8988T (cell line): Measurements from ENCODE around the gene NMNAT1.
A peak's percentile ranks its signal among the peaks of the same experiment; 100 is the strongest.
"Not testable (repeated sequence)": the region's sequence is repeated elsewhere in the genome, so short reads cannot be mapped to it uniquely, and the experiment has no call there.

Source experiments
- DNase-seq: peaks from one replicate; pipeline ENCODE4 v3.0.0; 2011

Gene NMNAT1

DNA sequence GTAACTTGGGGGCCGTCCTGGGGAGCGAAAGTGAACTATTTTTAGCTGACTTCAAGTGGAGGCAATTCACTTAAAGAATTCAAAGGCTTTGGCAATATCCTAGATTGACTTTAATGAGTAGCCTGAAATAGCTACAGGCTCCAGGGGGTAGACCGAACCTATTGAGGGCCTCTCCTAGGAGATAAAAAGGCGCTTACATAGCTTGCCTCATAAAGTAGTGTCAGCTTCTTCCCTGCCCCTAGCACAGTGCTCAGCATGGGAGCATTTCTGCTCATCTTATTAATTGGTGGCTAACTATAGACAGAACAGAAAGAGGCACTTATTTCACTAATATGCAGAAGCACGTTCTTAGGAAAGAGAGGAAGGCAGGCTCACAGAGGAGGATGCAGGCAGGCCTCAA, 20.9 kb upstream of the NMNAT1 start:
- no peak for DNase-seq

- no peak for DNase-seq
These were observed 16.0 kb upstream of the NMNAT1 start for GRCh38 chr1:9927259-9927658.

GRCh38 chr1:9929431-9930385, 13.6 kb upstream of the NMNAT1 start:
- no peak for DNase-seq

- DNase-seq: no peak
These were observed 806 bp upstream of the NMNAT1 start for GRCh38 chr1:9942399-9942938.

GRCh38 chr1:9946315-9946714, 3.0 kb downstream of the NMNAT1 start:
- no peak for DNase-seq

GRCh38 chr1:9957726-9958125, 14.5 kb downstream of the NMNAT1 start:
- DNase-seq: no peak

GRCh38 chr1:9960011-9960410, 16.7 kb downstream of the NMNAT1 start:
- DNase-seq: no peak

- DNase-seq: no peak
These were observed 17.7 kb downstream of the NMNAT1 start for GRCh38 chr1:9960706-9961562.

DNA sequence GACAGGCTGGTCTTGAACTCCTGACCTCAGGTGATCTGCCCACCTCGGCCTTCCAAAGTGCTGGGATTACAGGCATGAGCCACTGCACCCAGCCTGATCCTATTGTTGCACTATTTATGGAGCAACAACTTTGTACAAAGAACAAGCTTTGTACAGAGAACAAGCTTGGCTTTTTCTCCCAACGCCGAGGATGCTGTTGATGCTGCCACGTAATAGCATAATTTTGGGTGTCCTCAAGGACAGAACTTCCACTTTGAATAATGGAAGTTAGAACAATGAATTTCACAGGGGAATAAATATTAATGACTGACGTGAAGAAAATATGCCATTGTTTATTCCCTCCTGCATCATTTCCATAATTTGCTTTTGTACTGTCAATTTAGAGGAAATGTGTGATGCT, 41.0 kb downstream of the NMNAT1 start:
- DNase-seq: no peak

- DNase-seq: no peak
These were observed 41.7 kb downstream of the NMNAT1 start for GRCh38 chr1:9985001-9985400.

GRCh38 chr1:9989773-9990172, 46.5 kb downstream of the NMNAT1 start:
- DNase-seq: no peak

- no peak for DNase-seq
These were observed 47.7 kb downstream of the NMNAT1 start for GRCh38 chr1:9990944-9991343.

DNA sequence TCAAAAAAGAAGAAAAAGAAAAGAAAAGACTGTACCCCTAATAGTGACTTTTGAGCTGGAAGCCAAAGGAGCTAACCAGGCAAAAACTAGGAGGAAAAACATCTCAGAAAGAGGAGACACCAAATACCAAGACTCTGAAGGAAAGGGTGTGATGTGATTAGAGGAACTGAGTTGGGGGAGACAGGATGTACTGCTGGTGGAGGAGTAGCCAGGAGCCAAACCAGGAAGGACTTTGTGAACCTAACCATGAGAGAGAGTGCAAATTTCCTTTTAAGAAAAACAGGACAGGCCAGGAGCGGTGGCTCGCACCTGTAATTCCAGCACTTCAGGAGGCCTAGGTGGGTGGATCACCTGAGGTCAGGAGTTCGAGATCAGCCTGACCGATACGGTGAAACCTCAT, 49.6 kb downstream of the NMNAT1 start:
- DNase-seq: no peak

DNA sequence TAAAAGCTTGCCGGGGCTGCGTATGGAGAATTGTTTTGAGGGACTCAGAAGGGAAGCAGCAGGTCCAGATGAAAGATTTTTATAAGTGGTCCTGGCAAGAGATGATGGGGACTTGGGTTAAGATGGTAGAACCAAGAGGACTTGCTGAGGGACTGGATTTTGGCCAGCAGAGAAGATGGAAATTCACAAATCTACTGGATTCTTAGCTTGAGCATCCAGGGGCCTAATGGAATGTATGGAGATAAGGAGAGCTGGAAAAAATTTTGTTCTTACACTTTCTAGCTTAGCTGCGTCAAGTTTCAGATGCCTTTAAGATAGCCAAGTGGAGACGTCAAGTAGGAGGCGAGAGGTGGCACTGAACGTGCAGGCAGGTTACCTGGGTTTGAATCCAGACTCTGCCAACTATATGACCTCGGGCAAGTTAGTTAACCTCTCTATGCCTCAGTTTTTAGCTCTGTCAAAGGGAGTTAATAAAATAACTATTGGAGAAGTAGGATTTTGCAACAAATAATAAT, 50.3 kb downstream of the NMNAT1 start:
- DNase-seq: no peak

DNA sequence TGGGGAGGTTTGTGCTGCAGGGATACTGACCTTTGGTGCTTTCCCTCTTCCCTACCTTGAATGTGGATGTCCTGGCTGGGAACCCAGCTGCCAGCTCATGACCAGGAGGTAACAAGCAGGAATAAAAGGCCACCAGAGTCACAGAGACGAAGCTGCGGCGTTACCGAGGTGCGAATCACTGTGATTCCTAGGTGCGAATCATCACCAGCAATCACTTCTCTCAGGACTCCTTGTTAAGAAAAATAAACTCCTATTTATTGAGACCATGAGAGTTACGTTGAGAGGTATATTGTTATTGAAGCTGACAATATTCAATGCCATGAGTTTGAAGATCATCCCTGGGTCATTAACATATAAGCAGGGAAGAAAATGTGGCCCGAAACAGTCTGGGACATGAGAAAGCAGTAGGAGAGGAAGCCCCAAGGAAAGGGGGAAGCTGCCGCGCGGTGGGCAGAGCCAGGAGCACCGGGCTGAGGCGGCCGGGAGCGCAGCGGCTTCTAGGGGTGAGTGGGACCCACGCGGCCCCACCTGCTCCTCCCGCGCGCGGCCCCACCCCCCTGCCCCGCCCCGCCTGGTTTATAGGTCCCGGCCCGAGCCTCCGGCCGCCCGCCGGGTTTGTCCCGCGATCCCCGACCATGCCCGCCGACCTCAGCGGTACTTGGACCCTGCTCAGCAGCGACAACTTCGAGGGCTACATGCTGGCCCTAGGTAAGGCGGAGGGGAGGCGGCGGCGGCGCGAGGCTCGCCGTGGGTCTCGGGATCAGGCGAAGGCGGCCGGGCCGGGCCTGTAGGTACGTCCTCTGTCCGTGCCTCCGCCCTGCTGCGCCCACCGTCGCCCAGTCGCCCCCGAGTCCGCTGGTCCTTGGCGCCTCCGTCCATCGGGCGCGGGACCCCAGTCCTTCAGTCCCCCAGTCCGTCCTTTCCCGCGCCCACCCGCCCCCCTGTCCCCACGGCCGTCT, 53.6 kb downstream of the NMNAT1 start, which contains the start of gene RBP7:
Gene RBP7 (plus strand): TSS at position 605 of the 959 bp plus-strand sequence. CDS start 31 bp downstream, at position 636.
- peak; percentile 60 for DNase-seq

DNA sequence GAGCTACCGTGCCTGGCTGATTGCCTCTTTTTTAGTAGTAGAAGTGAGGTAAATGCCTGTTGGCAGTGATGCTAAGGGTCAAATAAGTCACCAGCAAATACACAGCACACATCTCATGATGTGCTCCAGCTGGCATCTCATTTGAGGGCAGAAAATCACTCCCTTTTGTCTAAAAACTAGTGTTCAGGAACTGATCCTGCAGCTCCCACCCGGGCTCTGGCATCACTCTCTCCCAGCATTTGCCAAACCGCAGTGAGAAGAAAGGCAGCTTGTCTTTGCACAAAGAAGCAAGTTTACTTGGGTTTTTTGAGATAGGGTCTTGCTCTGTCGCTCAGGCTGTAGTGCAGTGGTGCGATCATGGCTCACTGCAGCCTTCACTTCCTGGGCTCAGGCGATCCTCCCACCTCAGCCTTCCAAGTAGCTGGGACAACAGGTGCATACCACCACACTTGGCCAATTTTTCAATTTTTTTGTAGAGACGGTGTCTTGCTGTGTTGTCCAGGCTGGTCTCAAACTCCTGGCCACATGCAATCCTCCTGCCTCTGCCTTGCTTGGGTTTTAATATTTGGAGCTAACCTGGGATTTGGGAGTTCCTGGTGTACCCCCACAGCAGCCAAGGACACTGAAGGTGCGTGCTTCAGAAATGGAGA, 57.9 kb downstream of the NMNAT1 start:
- DNase-seq: no peak

DNA sequence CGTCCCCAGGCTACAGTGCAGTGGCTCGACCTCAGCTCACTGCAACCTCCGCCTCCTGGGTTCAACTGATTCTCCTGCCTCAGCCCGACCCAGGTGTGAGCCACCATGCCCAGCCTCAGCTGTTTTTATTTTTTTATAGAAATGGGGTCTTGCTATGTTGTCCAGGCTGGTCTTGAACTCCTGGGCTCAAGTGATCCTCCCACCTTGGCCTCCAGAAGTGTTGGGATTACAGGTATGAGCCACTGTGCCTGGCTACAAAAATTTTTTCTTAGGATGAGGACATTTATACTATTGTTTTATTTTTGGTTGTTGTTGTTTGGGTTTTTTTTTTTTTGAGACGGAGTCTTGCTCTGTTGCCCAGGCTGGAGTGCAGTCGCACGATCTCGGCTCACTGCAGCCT, 62.0 kb downstream of the NMNAT1 start:
- DNase-seq: not testable (repeated sequence)

DNA sequence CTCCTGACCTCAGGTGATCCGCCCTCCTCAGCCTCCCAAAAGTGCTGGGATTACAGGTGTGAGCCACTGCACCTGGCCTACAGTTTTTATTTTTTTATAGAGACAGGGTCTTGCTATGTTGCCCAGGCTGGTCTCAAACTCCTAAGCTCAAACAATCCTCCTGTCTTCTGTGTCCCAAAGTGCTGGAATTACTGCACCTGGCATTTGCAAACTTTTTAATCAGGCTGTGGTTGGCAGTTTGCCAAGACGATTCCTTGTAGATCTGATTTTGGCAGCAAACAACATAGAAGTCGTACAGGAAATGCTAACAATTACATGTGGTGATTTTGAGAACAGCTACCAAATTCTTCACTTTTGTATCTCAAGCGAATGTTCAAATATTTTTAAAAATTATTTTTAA, 63.9 kb downstream of the NMNAT1 start:
- no peak for DNase-seq

DNA sequence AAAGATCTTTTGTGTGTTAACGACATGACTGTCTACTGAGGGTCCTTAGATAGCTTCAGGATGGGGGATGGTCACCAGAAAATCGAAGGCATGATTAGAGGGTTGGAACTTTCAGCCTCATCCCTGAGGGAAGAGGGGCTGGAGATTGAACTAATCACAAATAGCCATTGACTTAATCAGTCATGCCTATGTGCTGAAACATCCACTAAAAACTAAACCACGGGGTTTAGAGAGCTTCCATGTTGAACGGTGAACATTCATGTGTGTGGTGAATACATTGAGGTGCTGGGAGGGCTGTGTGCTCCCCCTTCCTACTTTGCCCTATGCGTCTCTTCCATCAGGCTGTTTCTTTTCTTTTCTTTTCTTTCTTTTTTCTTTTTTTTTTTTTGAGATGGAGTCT, 70.7 kb downstream of the NMNAT1 start:
- no peak for DNase-seq

DNA sequence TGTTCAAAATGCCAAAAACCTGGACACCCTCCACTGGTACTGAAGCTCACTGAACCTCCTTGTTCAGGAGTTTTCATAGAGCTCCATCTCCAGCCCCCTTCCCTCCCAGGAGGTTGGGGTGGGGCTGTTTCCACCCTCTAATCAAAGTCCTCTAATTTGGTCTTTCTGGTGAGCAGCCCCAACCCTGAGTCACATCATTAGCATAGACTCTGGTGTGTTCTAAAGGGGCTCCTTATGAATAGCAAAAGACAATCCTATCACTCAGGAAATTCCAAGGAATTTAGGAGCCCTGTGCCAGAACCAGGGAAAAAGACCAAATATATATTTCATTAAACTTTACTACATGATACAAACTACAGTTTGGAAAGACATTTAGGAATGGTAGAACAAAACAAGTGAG, 76.3 kb downstream of the NMNAT1 start:
- no peak for DNase-seq

DNA sequence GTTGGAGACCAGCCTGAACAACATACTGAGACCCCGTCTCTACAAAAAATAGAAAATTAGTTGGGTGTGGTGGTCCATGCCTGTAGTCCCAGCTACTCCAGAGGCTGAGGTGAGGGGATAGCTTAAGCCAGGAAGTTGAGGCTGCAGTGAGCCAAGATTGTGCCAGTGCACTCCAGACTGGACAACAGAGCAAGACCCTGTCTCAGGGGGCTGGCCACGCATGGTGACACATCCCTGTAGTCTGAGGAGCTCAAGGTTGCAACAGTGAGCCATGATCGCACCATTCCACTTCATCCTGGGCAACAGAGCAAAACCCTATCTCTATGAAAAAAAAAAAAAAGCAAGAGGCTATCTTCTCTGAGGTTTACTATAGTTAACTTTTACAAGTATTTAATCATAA, 76.8 kb downstream of the NMNAT1 start:
- no peak for DNase-seq
